Measurements from ENCODE around the gene RPN1.

Gene RPN1

DNA sequence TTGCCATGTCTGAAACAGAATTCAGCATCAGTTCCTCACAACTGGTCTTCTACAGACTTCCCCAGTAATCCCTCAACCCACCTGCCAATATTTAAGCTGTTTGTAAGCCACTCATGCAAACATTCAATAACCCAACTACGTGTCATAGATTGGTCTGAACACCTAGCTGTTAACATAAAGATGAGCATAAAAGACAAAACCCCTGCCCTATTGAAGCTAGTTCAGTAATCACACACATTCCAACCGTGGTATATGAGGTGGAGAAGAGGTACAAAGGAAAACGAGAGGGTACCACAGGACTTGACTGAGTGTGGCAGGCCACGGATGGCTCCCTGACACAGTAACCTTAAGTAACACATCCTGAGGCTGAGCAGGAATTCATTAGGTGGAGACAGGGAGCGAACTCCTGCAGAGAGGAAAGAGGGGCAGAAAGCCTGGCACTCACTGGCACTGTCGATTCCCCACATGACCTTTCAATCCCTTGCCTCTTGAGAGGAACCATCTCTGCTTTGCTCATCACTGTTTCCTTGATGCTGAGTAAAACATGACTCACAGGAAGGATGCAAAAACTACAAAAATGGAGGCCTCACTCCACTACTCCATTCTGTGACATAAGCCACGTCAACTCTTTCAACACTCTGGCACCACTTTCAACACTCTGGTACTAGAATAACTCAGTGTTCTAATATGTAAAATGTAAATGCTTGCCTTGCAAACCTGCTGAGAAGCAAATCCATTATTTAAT is 31.3 kb downstream of the RPN1 start:
- H3K4me3 ChIP-seq (ENCODE audit: low read depth, low read length), result no peak overlapping the region
- TF ChIP-seq, protein P1, sequence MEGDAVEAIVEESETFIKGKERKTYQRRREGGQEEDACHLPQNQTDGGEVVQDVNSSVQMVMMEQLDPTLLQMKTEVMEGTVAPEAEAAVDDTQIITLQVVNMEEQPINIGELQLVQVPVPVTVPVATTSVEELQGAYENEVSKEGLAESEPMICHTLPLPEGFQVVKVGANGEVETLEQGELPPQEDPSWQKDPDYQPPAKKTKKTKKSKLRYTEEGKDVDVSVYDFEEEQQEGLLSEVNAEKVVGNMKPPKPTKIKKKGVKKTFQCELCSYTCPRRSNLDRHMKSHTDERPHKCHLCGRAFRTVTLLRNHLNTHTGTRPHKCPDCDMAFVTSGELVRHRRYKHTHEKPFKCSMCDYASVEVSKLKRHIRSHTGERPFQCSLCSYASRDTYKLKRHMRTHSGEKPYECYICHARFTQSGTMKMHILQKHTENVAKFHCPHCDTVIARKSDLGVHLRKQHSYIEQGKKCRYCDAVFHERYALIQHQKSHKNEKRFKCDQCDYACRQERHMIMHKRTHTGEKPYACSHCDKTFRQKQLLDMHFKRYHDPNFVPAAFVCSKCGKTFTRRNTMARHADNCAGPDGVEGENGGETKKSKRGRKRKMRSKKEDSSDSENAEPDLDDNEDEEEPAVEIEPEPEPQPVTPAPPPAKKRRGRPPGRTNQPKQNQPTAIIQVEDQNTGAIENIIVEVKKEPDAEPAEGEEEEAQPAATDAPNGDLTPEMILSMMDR (IDR thresholded peaks at IDR 0.05; ENCODE audit: low read depth, low read length, missing control alignments), result no peak
- no peak for DNase-seq (ENCODE audit: low read depth)
- in situ Hi-C loops (cut with HindIII; ENCODE audit: low sequenced_read_pairs), result loop anchor here (5.0 kb wide), 1 partner anchor 233 kb away; no protein-coding TSS in a partner anchor

DNA sequence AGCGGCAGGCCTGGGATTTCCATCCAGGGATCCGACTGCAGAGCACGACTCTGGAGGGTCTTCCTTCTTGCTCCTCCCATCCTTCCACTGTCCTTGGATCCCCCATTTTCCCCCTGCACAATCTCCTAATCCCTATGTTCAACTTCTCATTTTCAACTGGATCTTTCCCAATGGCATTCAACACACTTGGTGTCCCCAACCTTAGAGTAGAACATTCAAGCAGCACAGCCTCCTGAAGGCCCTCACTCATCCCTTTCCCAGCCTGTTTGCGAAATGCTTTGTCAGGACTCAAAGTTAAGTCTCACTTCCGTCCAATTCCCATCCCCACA is 32.3 kb downstream of the RPN1 start:
- in situ Hi-C loops (cut with HindIII; ENCODE audit: low sequenced_read_pairs), result loop anchor here (5.0 kb wide), 1 partner anchor 234 kb away; no protein-coding TSS in a partner anchor
- TF ChIP-seq, protein P1 (IDR thresholded peaks at IDR 0.05; ENCODE audit: low read depth, low read length, missing control alignments), result no peak
- peak overlapping the region; percentile 74 for H3K4me3 ChIP-seq (ENCODE audit: low read depth, low read length)
- DNase-seq (ENCODE audit: low read depth), result no peak

DNA sequence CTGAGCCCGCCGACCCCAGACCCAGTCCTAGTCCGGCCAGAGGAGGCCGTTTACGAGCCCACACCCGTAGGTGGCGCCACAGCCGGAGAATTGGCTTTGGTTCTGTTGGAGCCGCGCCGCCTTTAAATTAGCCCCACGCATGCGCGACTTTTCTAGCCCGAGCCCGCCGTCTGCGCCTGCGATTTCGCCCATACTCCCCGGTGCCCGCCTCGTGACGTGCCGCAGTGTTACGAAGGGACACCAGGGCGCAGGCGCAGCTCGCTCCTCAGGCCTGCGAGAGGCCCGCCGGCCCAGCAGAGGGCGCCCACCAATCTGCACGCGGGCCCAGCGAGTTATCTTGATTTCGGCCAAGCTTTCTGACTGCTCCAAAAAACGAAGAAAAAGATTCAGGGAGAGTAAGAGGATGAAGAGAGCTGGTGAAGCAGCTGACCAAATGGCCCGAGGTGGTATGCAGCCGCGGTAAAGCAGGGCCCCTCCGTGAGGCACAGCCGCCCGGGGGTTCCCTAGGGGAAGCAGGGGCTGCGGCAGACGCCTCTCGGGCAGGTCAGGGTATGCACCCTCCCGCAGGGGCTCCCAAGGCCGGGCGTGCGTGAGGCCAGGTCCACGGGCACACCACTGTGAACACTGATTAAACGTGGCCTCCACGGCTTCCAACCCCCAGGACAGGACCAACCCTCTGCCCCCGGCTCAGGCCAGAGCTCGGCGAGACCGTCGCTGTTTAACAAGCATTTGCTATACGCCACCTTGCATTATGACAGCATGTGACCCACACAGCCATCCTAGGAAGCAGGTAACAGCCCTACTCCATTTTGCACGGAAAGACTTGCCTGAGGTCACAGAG is 32.8 kb downstream of the RPN1 start:
- H3K4me3 ChIP-seq (ENCODE audit: low read depth, low read length), result peak overlapping the region; percentile 74
- in situ Hi-C loops (cut with HindIII; ENCODE audit: low sequenced_read_pairs), result loop anchor here (5.0 kb wide), 1 partner anchor 235 kb away; no protein-coding TSS in a partner anchor
- DNase-seq (ENCODE audit: low read depth), result peak; percentile 91

DNA sequence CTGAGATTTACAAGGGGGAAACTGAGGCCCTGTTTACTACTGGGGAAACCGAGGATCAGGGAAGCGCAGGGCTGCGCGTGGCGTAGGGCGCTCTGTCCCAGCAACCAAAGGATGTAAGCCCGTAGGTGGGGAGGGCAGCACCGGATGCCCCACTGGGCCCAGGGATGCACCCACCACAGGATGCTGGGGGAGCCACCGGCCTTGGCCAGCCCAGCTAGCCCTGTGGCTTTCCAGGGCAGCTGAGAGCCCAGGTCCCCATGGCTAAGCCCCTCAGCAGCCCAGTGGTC is 33.4 kb downstream of the RPN1 start:
- DNase-seq (ENCODE audit: low read depth), result no peak
- in situ Hi-C loops (cut with HindIII; ENCODE audit: low sequenced_read_pairs), result loop anchor here (5.0 kb wide), 1 partner anchor 235 kb away; no protein-coding TSS in a partner anchor
- peak overlapping the region; percentile 74 for H3K4me3 ChIP-seq (ENCODE audit: low read depth, low read length)
- TF ChIP-seq, protein P1 (IDR thresholded peaks at IDR 0.05; ENCODE audit: low read depth, low read length, missing control alignments), result no peak

More for the DNA sequence above, 32.8 kb downstream of the RPN1 start:
- TF ChIP-seq, protein P1 (IDR thresholded peaks at IDR 0.05; ENCODE audit: low read depth, low read length, missing control alignments), result peak; percentile 81

DNA sequence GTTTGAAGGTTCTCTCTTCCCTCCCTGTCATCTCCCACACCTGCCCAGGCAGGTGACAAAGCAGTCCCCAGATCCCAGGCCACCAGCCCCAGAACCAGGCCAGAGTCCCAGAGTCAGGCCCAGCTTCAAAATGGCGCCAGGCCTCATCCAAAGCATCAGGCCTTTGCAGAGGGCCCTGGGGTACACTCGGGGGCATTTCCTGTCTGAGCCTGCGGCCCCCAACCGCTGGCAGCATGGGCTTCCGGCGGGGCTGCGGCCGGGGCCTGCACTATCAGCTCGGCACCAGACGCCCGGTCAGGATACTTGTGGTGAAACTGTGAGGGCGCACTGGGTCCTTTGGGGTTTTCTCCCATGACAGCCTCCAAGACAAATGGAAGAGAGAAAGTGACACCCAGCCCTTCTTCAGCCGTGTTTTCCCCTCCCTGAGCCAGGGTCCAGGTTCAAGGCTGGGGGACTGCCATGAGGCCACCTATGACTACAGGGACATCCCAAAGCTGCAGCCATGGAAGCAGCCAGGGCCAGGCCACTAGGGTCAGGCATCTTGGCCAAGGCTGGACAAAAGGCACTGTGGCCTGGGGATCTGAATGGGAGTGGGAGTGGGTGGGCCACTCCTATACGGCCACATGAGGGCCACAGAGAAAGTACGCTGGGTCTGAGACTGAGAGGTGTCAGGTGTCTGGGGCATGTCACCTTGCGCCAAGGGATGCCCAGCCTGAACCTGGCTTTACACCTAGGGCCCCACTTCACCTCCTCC is 33.9 kb downstream of the RPN1 start:
- peak overlapping the region; percentile 74 for H3K4me3 ChIP-seq (ENCODE audit: low read depth, low read length)
- in situ Hi-C loops (cut with HindIII; ENCODE audit: low sequenced_read_pairs), result loop anchor here (5.0 kb wide), 1 partner anchor 236 kb away; no protein-coding TSS in a partner anchor
- TF ChIP-seq, protein P1 (IDR thresholded peaks at IDR 0.05; ENCODE audit: low read depth, low read length, missing control alignments), result no peak
- DNase-seq (ENCODE audit: low read depth), result no peak

DNA sequence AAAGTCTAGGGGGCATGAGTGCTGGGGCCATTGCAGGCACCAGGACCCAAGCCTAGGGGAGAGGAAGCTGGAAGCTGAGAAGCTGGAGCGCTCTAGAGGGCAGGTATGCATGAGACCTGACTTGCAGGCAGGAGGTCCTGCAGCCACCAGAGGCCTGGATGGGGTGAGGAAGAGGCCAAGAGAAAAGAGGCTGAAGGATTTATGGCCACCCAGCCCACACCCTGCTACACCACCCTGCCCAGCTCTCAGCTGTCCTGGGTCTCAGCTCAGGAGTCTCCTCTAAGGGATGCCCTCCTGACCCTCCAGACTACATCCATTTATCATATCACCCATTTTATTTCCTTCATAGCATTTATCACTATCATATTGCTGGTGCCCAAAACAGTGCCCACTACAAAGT is 36.5 kb downstream of the RPN1 start:
- in situ Hi-C loops (cut with HindIII; ENCODE audit: low sequenced_read_pairs), result no loop called here
- TF ChIP-seq, protein P1 (IDR thresholded peaks at IDR 0.05; ENCODE audit: low read depth, low read length, missing control alignments), result no peak
- no peak overlapping the region for H3K4me3 ChIP-seq (ENCODE audit: low read depth, low read length)
- no peak for DNase-seq (ENCODE audit: low read depth)

Measured in astrocyte of the cerebellum (primary cell).